CD4-positive, alpha-beta T cell (primary cell): Measurements from ENCODE around the gene HTR6. TPM values are rescaled to one million over a fixed set of nuclear protein-coding genes. Genes with fewer than 3 reads are reported as not detected.

Experiments
- ATAC-seq: fragments of 200-7000 bp; cut with Tn5 transposase; one replicate; pipeline ENCODE4 v1.10.0; 2022; ENCODE audit warnings: mild to moderate bottlenecking; ENCODE audit not compliant: poor library complexity
- CTCF ChIA-PET: fragments of 350-600 bp; sonication (Branson Sonifier 250); formaldehyde crosslinking; loops from one replicate; lab custom pipeline; 2021; ENCODE audit warnings: antibody characterized with exemption, inconsistent platforms; lab: Charles Lee
- POLR2A ChIA-PET: fragments of 350-600 bp; sonication (Branson Sonifier 250); formaldehyde crosslinking; loops from one replicate; lab custom pipeline; 2021; ENCODE audit warnings: antibody characterized with exemption, inconsistent platforms; lab: Charles Lee
- DNase-seq, 14 experiments: peaks; one replicate each; pipeline ENCODE4 v3.0.0-alpha.2; 2013 to 2020; ENCODE audit warnings: mixed read lengths in 2 of 14
- H3K27ac ChIP-seq, 2 donors: one replicate each; pipeline versions ENCODE4 v1.5.1 to v1.7.0; 2013; ENCODE audit warnings: low read length in 2 of 2, low read depth in 1 of 2, mild to moderate bottlenecking in 1 of 2
- H3K27me3 ChIP-seq, 2 experiments: 1 replicate in 1 of 2; 2 replicates in 1 of 2; pipeline versions ENCODE4 v1.6.1 to v1.7.0; 2013; ENCODE audit warnings: low read length in 2 of 2, control low read depth in 1 of 2, mild to moderate bottlenecking in 1 of 2, moderate library complexity in 1 of 2; ENCODE audit not compliant: insufficient read depth in 2 of 2, control insufficient read depth in 1 of 2
- H3K36me3 ChIP-seq: one replicate; pipeline ENCODE4 v1.6.1; 2013; ENCODE audit warnings: low read length, control low read depth; ENCODE audit not compliant: insufficient read depth
- H3K4me1 ChIP-seq: one replicate; pipeline ENCODE4 v1.6.1; 2013; ENCODE audit warnings: low read length, control low read depth; ENCODE audit not compliant: insufficient read depth
- H3K4me3 ChIP-seq: one replicate; pipeline ENCODE4 v1.5.1; 2013; ENCODE audit warnings: mild to moderate bottlenecking, low read length, moderate library complexity
- H3K9me3 ChIP-seq, 2 experiments: 1 replicate in 1 of 2; 2 replicates in 1 of 2; pipeline versions ENCODE4 v1.6.1 to v1.7.0; 2013; ENCODE audit warnings: low read length in 2 of 2, mild to moderate bottlenecking in 2 of 2, control low read depth in 1 of 2, moderate library complexity in 1 of 2; ENCODE audit not compliant: control insufficient read depth in 1 of 2, insufficient read depth in 1 of 2
- H3K27ac Mint-ChIP-seq: one replicate; pipeline ENCODE4 v1.8.0; 2020; ENCODE audit warnings: mixed read lengths
- H3K27me3 Mint-ChIP-seq: one replicate; pipeline ENCODE4 v1.8.0; 2021; ENCODE audit warnings: mixed read lengths
- H3K36me3 Mint-ChIP-seq: one replicate; pipeline ENCODE4 v1.8.0; 2021; ENCODE audit warnings: low read depth, mixed read lengths
- H3K4me1 Mint-ChIP-seq: one replicate; pipeline ENCODE4 v1.8.0; 2021; ENCODE audit warnings: low read depth, mixed read lengths
- H3K4me3 Mint-ChIP-seq: one replicate; pipeline ENCODE4 v1.8.0; 2020; ENCODE audit warnings: mild to moderate bottlenecking, mixed read lengths
- H3K9me3 Mint-ChIP-seq: one replicate; pipeline ENCODE4 v1.8.0; 2020; ENCODE audit warnings: mixed read lengths
- CTCF ChIP-seq: fragments of 200-600 bp; IDR thresholded peaks from one replicate; pipeline ENCODE4 v1.8.0; 2022; ENCODE audit warnings: antibody characterized with exemption, mild to moderate bottlenecking
- intact Hi-C, 2 experiments: fragments of 100-400 bp; cut with DNase I in 1 of 2; cut with micrococcal nuclease in 1 of 2; formaldehyde crosslinking; loops; one replicate each; pipeline versions ENCODE4 v1.15.1 to v1.9.0; 2023 to 2025; cut with DNase I, micrococcal nuclease
- total RNA-seq, 174 experiments: library from RNA in 2 of 174; stranded (reverse) in 2 of 174; gene quantifications; one replicate each; pipeline ENCODE4 v1.2.3 and lab custom pipeline; 2021 to 2026

HTR6 gene
- total RNA-seq, 2 experiments from 2014 or later = 2.1 to 2.2 TPM

DNA sequence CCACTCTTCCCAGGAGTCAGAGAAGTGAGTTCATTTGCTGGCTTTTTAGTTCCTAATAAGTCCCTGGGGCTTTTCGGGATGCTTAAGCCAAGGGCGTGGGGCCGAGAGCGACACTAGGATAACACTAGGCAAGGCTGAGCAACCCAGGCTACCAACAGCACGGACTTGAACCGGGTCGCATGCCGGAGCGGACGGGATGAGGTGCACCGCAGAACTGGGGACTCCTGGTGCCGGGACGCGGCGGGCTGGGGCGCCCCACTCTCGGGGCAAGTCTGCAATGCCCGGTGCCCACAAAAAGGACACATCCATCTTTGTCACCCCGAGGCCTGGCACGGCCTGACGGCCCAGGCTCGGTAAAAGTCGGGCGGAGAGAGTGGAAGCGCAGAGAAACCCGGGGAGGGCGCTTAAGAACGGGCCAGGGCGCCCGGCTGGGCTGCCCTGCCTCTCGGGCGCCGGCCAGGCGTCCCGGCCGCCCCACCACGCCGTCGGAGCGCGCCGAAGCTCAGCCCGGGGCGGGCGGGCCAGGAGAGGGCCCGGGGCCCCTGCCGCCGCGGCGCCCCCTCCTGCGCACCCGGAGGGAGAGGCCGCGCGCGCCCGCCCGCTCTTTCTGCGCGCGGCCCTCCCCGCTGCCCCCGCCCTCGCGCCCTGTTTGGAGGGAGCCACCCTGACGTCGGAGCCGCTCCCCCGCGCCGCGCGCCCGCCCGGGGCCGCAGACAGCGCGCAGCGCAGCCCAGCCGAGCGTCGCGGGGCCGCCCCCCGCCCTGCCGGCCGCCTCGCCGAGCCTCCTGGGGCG, 20.9 kb upstream of the HTR6 start, which contains the start of gene NBL1:
Gene NBL1, plus strand, starts transcription at position 710 of the 793 bp plus-strand sequence. CDS start 10,720 bp downstream, outside the sequence.
- H3K9me3 ChIP-seq = no peaks in the 10 kb centered on the region
- ATAC-seq (peak; percentile 86), DNase-seq (peak; percentile 51 to 91 (median 72))
- H3K9me3 Mint-ChIP-seq = no peaks in the 10 kb centered on the region
- ChIA-PET CTCF (interaction anchor here (0.8 to 2.9 kb wide), 5 partner anchors 10 to 158 kb away, joined by 3 to 8 read pairs (median 4); no protein-coding TSS in a partner anchor), POLR2A (interaction anchor here (0.6 to 4.7 kb wide), 3 partner anchors 47 to 331 kb away, joined by 3 to 48 read pairs (median 4); partner anchors contain the start of genes AKR7A2 and SLC66A1)
- no peak for TF ChIP-seq CTCF
- H3K4me1 Mint-ChIP-seq = peaks cover 35% of the 10 kb centered on the region
- peak within 1 kb of the TSS; percentile 66 for H3K4me3 ChIP-seq
- intact Hi-C loops = loop anchor here (5.0 kb wide), 1 partner anchor 46 kb away; a partner anchor contains a TSS
- H3K4me1 ChIP-seq = peaks cover 42% of the 10 kb centered on the region
- no peak within 1 kb of the TSS for H3K27ac ChIP-seq
- peak within 1 kb of the TSS; percentile 86 for H3K27ac Mint-ChIP-seq
- peaks cover 5% of the 10 kb centered on the region for H3K36me3 Mint-ChIP-seq
- no peaks in the 10 kb centered on the region for H3K36me3 ChIP-seq
- peaks cover 30% of the 10 kb centered on the region for H3K27me3 Mint-ChIP-seq
- H3K4me3 Mint-ChIP-seq = peak within 1 kb of the TSS; percentile 96
- H3K27me3 ChIP-seq = peaks cover 11 to 15% of the 10 kb centered on the region in 2 experiments

DNA sequence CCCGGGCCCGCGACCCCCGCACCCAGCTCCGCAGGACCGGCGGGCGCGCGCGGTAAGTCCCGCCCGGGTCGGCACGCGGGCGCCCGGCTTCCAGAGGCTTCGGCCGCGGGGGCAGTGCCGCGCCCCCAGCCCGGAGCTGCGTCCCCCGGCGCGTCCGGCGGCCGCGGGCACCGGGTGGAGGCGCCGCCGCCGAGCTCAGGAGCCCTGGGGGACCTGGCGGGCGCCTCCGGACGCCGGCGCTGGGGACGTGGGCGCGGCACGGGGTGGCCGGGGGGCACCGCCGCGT, 20.3 kb upstream of the HTR6 start:
- Mint-ChIP-seq H3K27me3 (peaks cover 30% of the 10 kb centered on the region), H3K4me3 (no peak overlapping the region), H3K36me3 (peaks cover 5% of the 10 kb centered on the region), H3K9me3 (no peaks in the 10 kb centered on the region), H3K27ac (peak overlapping the region; percentile 86), H3K4me1 (peaks cover 35% of the 10 kb centered on the region)
- CTCF ChIA-PET = interaction anchor here (0.8 to 2.9 kb wide), 4 partner anchors 9 to 158 kb away, joined by 3 to 8 read pairs (median 4); no protein-coding TSS in a partner anchor
- peaks cover 11 to 15% of the 10 kb centered on the region in 2 experiments for H3K27me3 ChIP-seq
- TF ChIP-seq CTCF = no peak
- ATAC-seq = peak; percentile 7
- no peaks in the 10 kb centered on the region for H3K36me3 ChIP-seq
- intact Hi-C loops = loop anchor here (5.0 kb wide), 1 partner anchor 47 kb away; a partner anchor contains a TSS
- no peak for DNase-seq
- peaks cover 42% of the 10 kb centered on the region for H3K4me1 ChIP-seq
- H3K9me3 ChIP-seq = no peaks in the 10 kb centered on the region
- H3K4me3 ChIP-seq = peak overlapping the region; percentile 61
- POLR2A ChIA-PET = interaction anchor here (0.7 to 4.7 kb wide), 2 partner anchors 47 to 332 kb away, joined by 4 to 48 read pairs; partner anchors contain the start of genes AKR7A2 and SLC66A1
- no peak overlapping the region for H3K27ac ChIP-seq

GRCh38 chr1:19644681-19645410, 19.8 kb upstream of the HTR6 start:
- ATAC-seq (peak; percentile 21), DNase-seq (peak in 13 of 14 experiments; percentile 33 to 69 (median 46))
- H3K9me3 ChIP-seq = no peaks in the 10 kb centered on the region
- Mint-ChIP-seq H3K4me3 (peak overlapping the region; percentile 96), H3K9me3 (no peaks in the 10 kb centered on the region), H3K27me3 (peaks cover 30% of the 10 kb centered on the region), H3K4me1 (peaks cover 35% of the 10 kb centered on the region), H3K27ac (peak overlapping the region; percentile 86), H3K36me3 (peaks cover 5% of the 10 kb centered on the region)
- intact Hi-C loops = loop anchor here (5.0 kb wide), 1 partner anchor 48 kb away; a partner anchor contains a TSS
- no peaks in the 10 kb centered on the region for H3K36me3 ChIP-seq
- TF ChIP-seq CTCF = no peak
- peak overlapping the region; percentile 61 for H3K4me3 ChIP-seq
- H3K27me3 ChIP-seq = peaks cover 11 to 15% of the 10 kb centered on the region in 2 experiments
- ChIA-PET CTCF (interaction anchor here (0.8 to 2.6 kb wide), 4 partner anchors 9 to 62 kb away, joined by 3 to 7 read pairs (median 4); no protein-coding TSS in a partner anchor), POLR2A (interaction anchor here (4.7 kb wide), 1 partner anchor 48 kb away, joined by 48 read pairs; a partner anchor contains a TSS)
- peaks cover 42% of the 10 kb centered on the region for H3K4me1 ChIP-seq
- H3K27ac ChIP-seq = no peak overlapping the region
